GM12878 (cell line): ENCODE results near the gene FASTK.
A peak's percentile ranks its signal among the peaks of the same experiment; 100 is the strongest.

Source experiments
- ATF3 ChIP-seq: IDR thresholded peaks from 2 replicates; pipeline ENCODE4 v1.6.1; 2011; ENCODE audit warnings: low read depth, mild to moderate bottlenecking, low read length, moderate library complexity, borderline replicate concordance; ENCODE audit errors: extremely low read depth
- CHD2 ChIP-seq: IDR thresholded peaks from 2 replicates; pipeline ENCODE4 v1.6.1; 2011; ENCODE audit warnings: low read depth, low read length, improper control_type of control experiment, borderline replicate concordance
- CTCF ChIP-seq, 3 experiments: IDR thresholded peaks in 2 of 3; conservative IDR thresholded peaks in 1 of 3; 2 replicates each; pipeline ENCODE4 v1.5.1; 2011; ENCODE audit warnings: low read depth in 3 of 3, low read length in 3 of 3, mild to moderate bottlenecking in 3 of 3, control low read depth in 2 of 3, moderate library complexity in 2 of 3, inconsistent platforms in 1 of 3, mixed read lengths in 1 of 3; ENCODE audit not compliant: control insufficient read depth in 2 of 3, insufficient read depth in 1 of 3; ENCODE audit errors: extremely low read depth in 1 of 3
- DPF2 ChIP-seq: fragments of 450-650 bp; IDR thresholded peaks from 2 replicates; pipeline ENCODE4 v1.6.1; 2017; ENCODE audit warnings: mild to moderate bottlenecking
- NFIC ChIP-seq: IDR thresholded peaks from 2 replicates; pipeline ENCODE4 v1.6.1; 2012; ENCODE audit warnings: low read depth, mild to moderate bottlenecking, inconsistent platforms, low read length, moderate library complexity
- RFX5 ChIP-seq: IDR thresholded peaks from 2 replicates; pipeline ENCODE4 v1.6.1; 2011; ENCODE audit warnings: low read depth, low read length, improper control_type of control experiment

- TF ChIP-seq DPF2 (peak; percentile 54; the same call in 1 of the 2 replicates), CHD2 (peak; percentile 30; the same call in 1 of the 2 replicates), RFX5 (no peak), NFIC (no peak), CTCF (IDR thresholded peaks at IDR 0.05 in 2 of 3, conservative IDR thresholded peaks at IDR 0.05 in 1 of 3; ENCODE audit: control insufficient read depth in 2 of 3, extremely low read depth in 1 of 3, insufficient read depth in 1 of 3, low read depth in 3 of 3, low read length in 3 of 3) (no peak), ATF3 (0 out of 2 replicates have a peak, but pooled peaks have one; percentile 7)
Observed at GRCh38 chr7:151083071-151083823, 2.6 kb upstream of the FASTK start, which contains the start of gene TMUB1.
